Transverse colon (tissue), 4 donors: ENCODE data around the gene MESP2. TPM values are rescaled to one million over a fixed set of nuclear protein-coding genes. Genes with fewer than 3 reads are reported as not detected.
A peak's percentile ranks its signal among the peaks of the same experiment; 100 is the strongest.

Source experiments
- DNase-seq: peaks from one replicate; pipeline ENCODE4 v3.0.0-alpha.2; 2019
- H3K27ac ChIP-seq, 4 donors: fragments of 200-600 bp; sonication (generic); 2 replicates each; pipeline ENCODE4 v1.5.1; 2016 to 2018; ENCODE audit warnings: inconsistent platforms in 4 of 4
- H3K27me3 ChIP-seq: fragments of 200-600 bp; sonication (generic); 2 replicates; pipeline ENCODE4 v1.5.1; 2017; ENCODE audit warnings: inconsistent platforms
- H3K36me3 ChIP-seq, 4 donors: fragments of 200-600 bp; sonication (generic); 2 replicates each; pipeline ENCODE4 v1.5.1; 2017 to 2019; ENCODE audit warnings: inconsistent platforms in 4 of 4
- H3K4me1 ChIP-seq, 4 donors: fragments of 200-600 bp; sonication (generic); 2 replicates each; pipeline ENCODE4 v1.5.1; 2017 to 2020; ENCODE audit warnings: inconsistent platforms in 4 of 4
- H3K4me3 ChIP-seq, 4 donors: fragments of 200-600 bp; sonication (generic); 1 replicate in 1 of 4; 2 replicates in 3 of 4; pipeline versions ENCODE4 v1.5.1 to v1.6.1; 2017 to 2019; ENCODE audit warnings: inconsistent platforms in 4 of 4
- H3K9me3 ChIP-seq, 2 donors: fragments of 200-600 bp; sonication (generic); 2 replicates each; pipeline ENCODE4 v1.5.1; 2017 to 2019; ENCODE audit warnings: inconsistent platforms in 2 of 2
- EP300 ChIP-seq: sonication (generic); formaldehyde crosslinking; IDR thresholded peaks from one replicate; pipeline ENCODE4 v1.6.1; 2017; ENCODE audit warnings: antibody characterized with exemption, low read depth
- POLR2A ChIP-seq: fragments of 450-650 bp; IDR thresholded peaks from one replicate; pipeline ENCODE4 v1.6.1; 2016; ENCODE audit warnings: antibody characterized with exemption, mild to moderate bottlenecking, moderate library complexity
- POLR2AphosphoS5 ChIP-seq, 3 donors: sonication (generic); formaldehyde crosslinking; IDR thresholded peaks; one replicate each; pipeline ENCODE4 v1.6.1; 2016; ENCODE audit warnings: antibody characterized with exemption in 3 of 3
- WGBS, 2 donors: methylation state at CpG; one replicate each; pipeline ENCODE4 v1.1.5; 2018; ENCODE audit warnings: low coverage in 1 of 2; 5-methylcytosine and 5-hydroxymethylcytosine counted together
- in situ Hi-C, 4 donors: fragments of 200-750 bp; cut with MboI; loops; one replicate each; pipeline versions ENCODE4 v1.15.0 to v1.15.1; 2017; ENCODE audit warnings: low sequenced_read_pairs in 3 of 4, low pct_ligation_motif_present in 1 of 4, low pct_unique_long_range_greater_than_20kb in 1 of 4
- intact Hi-C: fragments of 100-400 bp; cut with DNase I; formaldehyde crosslinking; loops from one replicate; pipeline ENCODE4 v1.15.1; 2023; ENCODE audit warnings: low total_unique reads
- total RNA-seq, 4 donors: library from RNA; depleted of rRNA; stranded (reverse); fragments of >200 nt; gene quantifications; one replicate each; pipeline ENCODE4 v1.1.0, GENCODE V29; 2016
- TF ChIP-seq, protein P1 (sequence below), 5 experiments: fragments of 200-600 bp in 3 of 5; fragments of 450-650 bp in 2 of 5; sonication (generic) in 3 of 5; IDR thresholded peaks; 1 replicate in 2 of 5; 2 replicates in 3 of 5; pipeline ENCODE4 v1.5.1; 2016 to 2017; ENCODE audit warnings: antibody characterized with exemption in 5 of 5, inconsistent platforms in 3 of 5, mild to moderate bottlenecking in 2 of 5, moderate library complexity in 1 of 5

MESP2 gene
- total RNA-seq, 4 donors from 2014 or later, result 0.64 to 0.96 TPM; not detected in 2

GRCh38 chr15:89758981-89759380 lies 17.2 kb upstream of the MESP2 start:
- Histone ChIP-seq H3K27ac (no peak overlapping the region), H3K4me1 (peaks cover 0 to 27% (median 20%) of the 10 kb centered on the region in 4 donors), H3K4me3 (no peak overlapping the region), H3K27me3 (no peaks in the 10 kb centered on the region), H3K36me3 (no peaks in the 10 kb centered on the region), H3K9me3 (no peaks in the 10 kb centered on the region)
- TF ChIP-seq POLR2AphosphoS5 (IDR thresholded peaks at IDR 0.05) (no peak), POLR2A (no peak)
- TF ChIP-seq, protein P1, sequence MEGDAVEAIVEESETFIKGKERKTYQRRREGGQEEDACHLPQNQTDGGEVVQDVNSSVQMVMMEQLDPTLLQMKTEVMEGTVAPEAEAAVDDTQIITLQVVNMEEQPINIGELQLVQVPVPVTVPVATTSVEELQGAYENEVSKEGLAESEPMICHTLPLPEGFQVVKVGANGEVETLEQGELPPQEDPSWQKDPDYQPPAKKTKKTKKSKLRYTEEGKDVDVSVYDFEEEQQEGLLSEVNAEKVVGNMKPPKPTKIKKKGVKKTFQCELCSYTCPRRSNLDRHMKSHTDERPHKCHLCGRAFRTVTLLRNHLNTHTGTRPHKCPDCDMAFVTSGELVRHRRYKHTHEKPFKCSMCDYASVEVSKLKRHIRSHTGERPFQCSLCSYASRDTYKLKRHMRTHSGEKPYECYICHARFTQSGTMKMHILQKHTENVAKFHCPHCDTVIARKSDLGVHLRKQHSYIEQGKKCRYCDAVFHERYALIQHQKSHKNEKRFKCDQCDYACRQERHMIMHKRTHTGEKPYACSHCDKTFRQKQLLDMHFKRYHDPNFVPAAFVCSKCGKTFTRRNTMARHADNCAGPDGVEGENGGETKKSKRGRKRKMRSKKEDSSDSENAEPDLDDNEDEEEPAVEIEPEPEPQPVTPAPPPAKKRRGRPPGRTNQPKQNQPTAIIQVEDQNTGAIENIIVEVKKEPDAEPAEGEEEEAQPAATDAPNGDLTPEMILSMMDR (IDR thresholded peaks at IDR 0.05), result no peak
- intact Hi-C loops, result loop anchor here (10.0 kb wide), 1 partner anchor 466 kb away; no protein-coding TSS in a partner anchor
- WGBS, 2 donors, result 87% methylated on average over 8 of the region's 8 CpGs; no CpG with 5 or more reads in 1 of the 2 donors
- no peak for DNase-seq
- in situ Hi-C loops, result loop anchor here (5.0 to 25.0 kb wide), 4 partner anchors 116 to 336 kb away; no protein-coding TSS in a partner anchor

DNA sequence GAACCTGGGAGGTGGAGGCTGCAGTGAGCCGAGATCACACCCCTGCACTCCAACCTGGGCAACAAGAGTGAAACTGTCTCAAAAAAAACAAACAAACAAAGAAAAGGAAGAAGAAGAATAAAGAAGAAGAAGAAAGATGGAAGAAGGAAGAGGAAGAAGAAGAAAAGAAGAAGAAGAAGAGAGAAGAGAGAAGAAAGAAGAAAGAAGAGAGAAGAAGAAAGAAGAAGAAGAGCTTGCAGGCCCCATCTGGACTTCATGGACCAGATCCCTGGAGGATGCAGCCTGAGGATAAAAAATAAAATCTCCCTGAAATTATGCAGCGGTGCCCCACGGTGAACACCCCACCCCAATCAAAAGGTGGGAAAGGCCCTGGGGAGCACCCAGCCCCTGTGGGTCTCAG lies 16.3 kb upstream of the MESP2 start:
- DNase-seq, result no peak
- WGBS, 2 donors, result 82 to 87% methylated on average over 3 of the region's 3 CpGs
- intact Hi-C loops (loop anchor here (2.0 to 10.0 kb wide), 2 partner anchors 115 to 465 kb away; no protein-coding TSS in a partner anchor), in situ Hi-C loops (loop anchor here (5.0 to 25.0 kb wide), 5 partner anchors 112 to 335 kb away; no protein-coding TSS in a partner anchor)
- Histone ChIP-seq H3K36me3 (no peaks in the 10 kb centered on the region), H3K9me3 (no peaks in the 10 kb centered on the region), H3K27me3 (no peaks in the 10 kb centered on the region), H3K27ac (no peak overlapping the region), H3K4me1 (peaks cover 0 to 27% (median 20%) of the 10 kb centered on the region in 4 donors), H3K4me3 (no peak overlapping the region)
- TF ChIP-seq EP300 (no peak), POLR2A (no peak), POLR2AphosphoS5 (IDR thresholded peaks at IDR 0.05) (no peak)
- TF ChIP-seq, protein P1 (IDR thresholded peaks at IDR 0.05), result no peak

- Histone ChIP-seq H3K4me3 (no peak overlapping the region), H3K27ac (peak overlapping the region; percentile 53 to 78 (median 68)), H3K9me3 (no peaks in the 10 kb centered on the region), H3K4me1 (peaks cover 0 to 27% (median 20%) of the 10 kb centered on the region in 4 donors), H3K36me3 (no peaks in the 10 kb centered on the region), H3K27me3 (no peaks in the 10 kb centered on the region)
- WGBS, 2 donors, result 20 to 40% methylated on average over 5 to 15 of the region's 16 CpGs
- intact Hi-C loops, result loop anchor here (2.0 kb wide), 1 partner anchor 114 kb away; no protein-coding TSS in a partner anchor
- in situ Hi-C loops, result loop anchor here in 3 of 4 donors (5.0 to 25.0 kb wide), 2 partner anchors 112 to 327 kb away; no protein-coding TSS in a partner anchor
- peak; percentile 90 for DNase-seq
- TF ChIP-seq, protein P1 (IDR thresholded peaks at IDR 0.05), result peak; percentile 94 to 97 (median 95)
- no peak for TF ChIP-seq POLR2AphosphoS5 (IDR thresholded peaks at IDR 0.05)
These were observed 15.7 kb upstream of the MESP2 start for GRCh38 chr15:89760303-89761008.

DNA sequence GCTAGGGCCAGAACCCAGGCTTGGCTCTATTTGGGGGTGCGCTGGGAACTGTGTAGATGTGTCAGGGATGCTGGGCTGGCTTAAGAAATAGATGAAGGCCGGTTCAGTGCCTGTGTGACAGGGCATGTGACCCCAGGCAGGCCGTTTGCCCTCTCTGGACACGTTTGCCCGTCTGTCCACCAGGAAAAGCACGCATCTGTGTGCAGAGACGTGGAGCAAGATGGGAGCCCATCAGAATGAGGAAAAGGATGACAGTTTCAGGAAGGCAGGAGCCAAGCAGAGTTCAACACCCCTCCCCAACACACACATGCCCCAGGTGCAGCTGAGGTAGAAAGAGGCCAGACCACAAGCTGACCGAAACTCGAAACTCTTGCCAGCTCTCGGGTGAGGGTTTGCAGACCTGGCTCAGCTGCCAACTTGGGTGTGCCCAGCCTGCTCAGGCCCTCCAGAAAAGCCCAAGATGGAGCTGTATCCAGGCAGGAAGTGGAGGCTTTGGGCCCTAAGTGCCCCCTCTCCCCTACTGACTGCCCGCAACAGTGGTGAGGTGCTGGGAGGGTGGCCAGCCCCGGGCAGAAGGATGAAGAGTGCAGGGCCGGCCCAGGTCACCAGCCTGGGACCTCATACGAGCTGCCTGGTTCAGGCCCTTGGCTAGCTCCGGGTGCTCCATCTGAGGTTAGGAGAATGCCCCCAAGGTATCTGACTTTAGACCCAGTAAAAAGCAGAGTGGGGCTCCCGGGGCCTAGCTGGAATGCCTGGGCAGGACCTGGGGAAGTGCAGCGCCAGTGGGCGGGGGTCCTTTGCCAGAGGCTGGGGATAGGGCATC lies 14.9 kb upstream of the MESP2 start:
- intact Hi-C loops, result loop anchor here (2.0 kb wide), 1 partner anchor 114 kb away; no protein-coding TSS in a partner anchor

More for the DNA sequence above, 14.9 kb upstream of the MESP2 start:
- H3K36me3 ChIP-seq, result no peaks in the 10 kb centered on the region
- no peaks in the 10 kb centered on the region for H3K9me3 ChIP-seq
- peak overlapping the region; percentile 53 to 78 (median 68) for H3K27ac ChIP-seq
- 54 to 57% methylated on average over 7 to 18 of the region's 18 CpGs for WGBS, 2 donors
- H3K4me3 ChIP-seq, result no peak overlapping the region
- in situ Hi-C loops, result loop anchor here in 3 of 4 donors (5.0 to 25.0 kb wide), 2 partner anchors 111 to 326 kb away; no protein-coding TSS in a partner anchor
- H3K27me3 ChIP-seq, result no peaks in the 10 kb centered on the region
- H3K4me1 ChIP-seq, result peaks cover 0 to 27% (median 20%) of the 10 kb centered on the region in 4 donors
- TF ChIP-seq, protein P1 (IDR thresholded peaks at IDR 0.05), result peak in 2 of 5 experiments; percentile 5 to 9
- no peak for TF ChIP-seq POLR2A
- DNase-seq, result peak; percentile 63
